NCI-H2029 treated with DMSO at 0.1 percent for 48 hours (cell line): ENCODE results near the gene GABPB1.
"Not testable (repeated sequence)": the region's sequence is repeated elsewhere in the genome, so short reads cannot be mapped to it uniquely, and the experiment has no call there.

Source experiments
- DNase-seq: peaks from one replicate; lab custom pipeline; 2025; lab: John Stamatoyannopoulos, UW

The GABPB1 gene

GRCh38 chr15:50354838-50355618 is at the start of gene GABPB1:
Gene GABPB1 (minus strand): TSS chr15:50355198. CDS start chr15:50309798, 45,400 bp downstream.
- DNase-seq: peak; percentile 46

- not testable (repeated sequence) for DNase-seq
These were observed 36.6 kb upstream of the GABPB1 start for GRCh38 chr15:50391561-50391960.

- DNase-seq: no peak
These were observed 35.7 kb upstream of the GABPB1 start for GRCh38 chr15:50390554-50391264.

DNA sequence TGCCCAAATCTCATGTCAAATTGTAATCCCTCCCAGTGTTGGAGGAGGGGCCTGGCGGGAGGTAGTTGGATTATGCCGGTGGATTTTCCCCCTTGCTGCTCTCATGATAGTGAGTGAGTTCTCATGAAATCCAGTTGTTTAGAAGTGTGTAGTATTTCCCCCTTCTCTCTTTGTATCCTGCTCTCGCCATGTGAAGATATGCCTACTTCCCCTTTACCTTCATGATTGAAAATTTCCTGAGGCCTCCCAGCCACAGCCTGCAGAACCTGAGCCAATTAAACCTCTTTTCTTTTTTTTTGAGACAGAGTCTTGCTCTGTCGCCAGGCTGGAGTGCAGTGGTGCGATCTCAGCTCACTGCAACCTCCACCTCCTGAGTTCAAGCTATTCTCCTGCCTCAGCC is 27.4 kb upstream of the GABPB1 start:
- not testable (repeated sequence) for DNase-seq

GRCh38 chr15:50381438-50381837 is 26.4 kb upstream of the GABPB1 start:
- DNase-seq: no peak

- DNase-seq: no peak
These were observed 25.1 kb upstream of the GABPB1 start for GRCh38 chr15:50380089-50380488.

- DNase-seq: not testable (repeated sequence)
These were observed 24.4 kb upstream of the GABPB1 start for GRCh38 chr15:50379413-50379812.

GRCh38 chr15:50378776-50379175 is 23.8 kb upstream of the GABPB1 start:
- DNase-seq: no peak

DNA sequence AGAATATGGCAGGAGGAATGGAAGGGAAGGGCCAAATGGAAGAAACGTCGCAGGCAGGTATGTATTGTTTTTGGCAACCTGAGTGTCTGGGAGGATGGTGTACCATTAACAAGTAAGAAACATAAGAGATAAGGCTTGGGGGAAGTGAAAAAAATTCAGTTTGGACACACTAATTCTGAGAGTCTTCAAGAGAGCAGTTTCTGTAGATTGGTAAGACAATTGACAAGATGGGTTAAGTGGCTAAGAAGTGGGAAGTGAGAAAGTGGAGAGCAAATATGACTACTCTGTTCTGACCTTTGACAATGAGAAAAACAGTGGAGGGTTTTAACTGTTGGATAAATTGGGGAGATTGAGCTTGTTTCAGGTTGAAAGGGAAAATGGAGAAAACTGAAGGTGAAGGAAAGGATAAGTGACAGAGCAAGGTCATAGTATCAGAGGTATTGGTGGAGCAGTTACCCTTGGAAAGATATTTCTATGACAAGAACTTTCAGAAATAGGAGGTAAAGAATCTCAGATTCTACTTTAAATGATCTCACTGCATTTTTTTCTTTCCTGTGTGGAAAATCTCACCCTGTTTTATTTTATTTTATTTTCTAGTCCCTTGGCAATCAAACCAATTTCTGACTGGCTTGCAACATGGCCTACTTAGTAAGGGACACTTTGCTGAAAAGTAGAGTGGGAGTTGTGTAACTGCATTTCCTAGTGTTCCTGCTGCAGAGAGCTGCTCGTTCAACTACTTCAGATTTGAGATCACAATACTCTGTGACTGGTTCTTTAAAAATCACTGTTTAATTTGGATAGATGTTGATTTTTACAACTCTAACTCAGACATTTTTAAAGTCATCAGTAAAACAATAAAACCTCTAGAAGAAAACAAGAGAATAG is 23.1 kb upstream of the GABPB1 start:
- DNase-seq: no peak

- DNase-seq: not testable (repeated sequence)
These were observed 14.6 kb upstream of the GABPB1 start for GRCh38 chr15:50369564-50369963.

DNA sequence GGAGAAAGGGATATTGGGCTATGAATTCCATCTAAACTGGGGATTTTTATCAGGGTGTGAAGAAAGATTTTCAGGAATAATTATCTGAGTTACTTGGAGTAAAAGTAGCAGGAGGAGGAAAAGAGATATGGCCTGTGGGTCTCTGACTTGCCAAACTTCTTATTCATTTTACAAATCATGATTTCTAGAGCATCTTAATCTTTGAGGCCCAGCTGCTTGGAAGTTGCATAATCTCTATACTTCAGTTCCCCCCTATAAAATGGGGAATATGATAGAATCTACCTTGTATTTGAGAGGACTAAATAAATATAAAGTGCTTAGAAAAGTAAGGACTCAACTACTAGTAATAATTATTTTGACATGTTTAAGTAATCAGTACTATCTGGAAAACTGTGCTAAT is 11.0 kb upstream of the GABPB1 start:
- DNase-seq: no peak

- no peak for DNase-seq
These were observed 10.6 kb upstream of the GABPB1 start for GRCh38 chr15:50365570-50365969.

DNA sequence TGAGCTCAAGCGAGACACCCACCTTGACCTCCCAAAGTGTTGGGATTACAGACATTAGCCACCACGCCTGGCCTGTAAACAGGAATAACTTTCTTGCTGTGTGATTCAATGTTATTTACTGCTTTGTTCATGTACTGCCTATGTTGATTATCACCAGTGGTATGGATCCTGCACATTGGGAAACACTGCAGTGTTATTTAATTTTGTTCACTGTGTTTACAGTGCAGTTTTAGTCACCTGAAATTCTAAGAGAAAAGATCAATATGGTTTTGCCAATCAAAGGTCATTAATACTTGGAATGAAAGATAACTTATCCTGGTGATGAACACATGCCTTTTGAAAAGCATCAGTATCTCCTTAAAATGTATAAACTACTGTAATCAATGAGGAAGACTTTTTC is 8.6 kb upstream of the GABPB1 start:
- DNase-seq: no peak

DNA sequence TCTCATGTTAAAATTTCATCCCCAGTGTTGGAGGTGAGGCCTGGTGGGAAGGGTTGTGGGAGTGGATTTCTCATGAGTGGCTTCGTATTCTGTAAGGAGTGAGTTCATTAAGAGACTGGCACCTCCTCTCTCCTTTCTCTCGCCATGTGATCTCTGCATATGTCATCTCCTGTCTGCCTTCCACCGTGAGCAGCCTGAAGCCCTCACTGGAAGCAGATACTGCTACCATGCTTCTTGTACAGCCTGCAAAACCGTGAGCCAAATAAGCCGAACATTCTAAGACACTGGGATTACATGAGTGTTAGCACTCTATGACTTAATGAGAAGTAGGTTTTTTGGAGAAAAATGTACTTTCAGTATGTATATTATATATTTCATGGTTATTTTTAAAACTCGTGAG is 6.8 kb upstream of the GABPB1 start:
- DNase-seq: no peak

DNA sequence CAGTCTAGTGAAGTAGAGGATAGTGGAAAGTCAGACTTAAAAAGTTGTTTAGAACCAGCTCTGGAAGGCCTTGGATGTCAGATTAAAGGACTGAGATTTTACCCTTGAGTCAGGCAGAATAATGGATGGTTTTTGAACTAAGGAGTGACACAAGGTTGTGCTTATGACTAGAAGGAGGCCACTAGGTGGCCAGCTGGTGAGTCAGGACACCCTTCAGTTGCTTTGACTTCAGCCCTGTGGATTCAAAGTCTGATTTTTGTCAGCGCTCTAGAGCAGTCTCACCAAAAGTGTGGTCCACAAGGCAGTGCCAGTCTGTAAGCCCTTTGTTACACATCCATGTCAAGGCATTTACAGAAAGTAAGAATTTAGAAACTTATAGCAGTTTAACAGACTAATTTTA is 3.8 kb upstream of the GABPB1 start:
- DNase-seq: no peak

DNA sequence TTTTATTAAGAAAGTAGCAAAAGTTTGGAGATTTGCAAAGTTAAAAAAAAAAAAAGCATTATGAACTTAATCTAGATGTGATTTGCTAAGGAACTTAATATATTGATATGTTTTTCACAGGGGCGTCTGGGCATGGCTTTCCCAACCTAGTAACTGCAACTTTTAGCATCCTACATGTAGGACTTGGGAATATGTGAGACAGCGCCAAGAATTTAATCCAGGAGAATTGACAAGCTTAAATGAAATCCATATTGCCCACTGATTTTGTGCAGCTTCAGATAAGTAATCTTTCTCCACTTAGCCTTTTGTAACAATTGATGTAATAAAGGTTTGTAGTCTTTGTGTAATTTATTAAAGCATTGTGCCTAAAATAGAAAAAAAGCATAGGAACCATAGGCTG is 982 bp upstream of the GABPB1 start:
- no peak for DNase-seq

DNA sequence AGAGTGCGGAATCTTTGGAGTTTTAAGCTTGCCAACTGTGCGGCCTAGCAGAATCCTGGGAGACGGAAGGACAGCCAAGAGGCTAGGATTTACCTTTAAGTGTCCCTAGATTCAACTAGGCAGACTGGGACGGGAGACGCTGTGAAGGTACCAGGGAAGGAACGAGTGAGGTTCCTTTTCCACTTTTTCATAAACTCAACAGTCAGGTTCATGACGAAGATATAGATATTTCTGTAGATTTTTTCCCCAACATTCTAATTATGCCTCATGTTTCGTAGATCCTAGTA is 564 bp upstream of the GABPB1 start:
- no peak for DNase-seq

GRCh38 chr15:50353975-50354837 is 792 bp downstream of the GABPB1 start:
- peak; percentile 25 for DNase-seq

DNA sequence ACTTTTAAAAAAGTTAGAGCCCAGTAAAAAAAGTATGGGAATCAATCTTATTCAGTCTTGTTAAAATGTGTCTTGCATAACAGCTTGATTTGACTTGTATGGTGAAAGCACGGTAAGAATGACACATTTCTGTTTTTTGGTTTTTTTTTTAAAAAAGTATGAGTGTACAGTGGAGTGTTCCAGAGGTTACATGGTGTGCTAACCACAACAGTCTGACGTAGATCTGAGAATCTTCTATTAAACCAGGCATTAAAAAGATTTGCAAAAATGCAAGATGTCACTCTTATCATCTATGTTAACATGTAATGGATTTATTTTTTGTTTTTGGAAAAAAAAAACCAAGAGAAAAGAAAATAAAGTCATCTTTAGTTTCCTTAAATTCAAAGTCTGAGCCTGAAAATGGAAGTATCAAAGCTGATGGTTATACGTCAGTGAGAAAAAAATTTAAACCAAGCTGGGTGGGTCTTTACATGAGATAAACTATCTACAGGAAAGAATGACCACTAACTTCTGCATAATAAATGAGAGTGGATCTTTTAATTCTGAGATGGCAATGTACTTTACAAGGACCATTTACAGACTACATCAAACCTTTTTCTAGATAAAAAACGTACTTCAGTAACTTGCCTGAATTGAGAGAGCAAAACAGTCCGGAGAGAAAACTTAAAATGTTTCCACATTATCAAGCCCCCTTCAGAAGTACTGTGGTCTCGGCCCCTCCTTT is 1.6 kb downstream of the GABPB1 start:
- no peak for DNase-seq

DNA sequence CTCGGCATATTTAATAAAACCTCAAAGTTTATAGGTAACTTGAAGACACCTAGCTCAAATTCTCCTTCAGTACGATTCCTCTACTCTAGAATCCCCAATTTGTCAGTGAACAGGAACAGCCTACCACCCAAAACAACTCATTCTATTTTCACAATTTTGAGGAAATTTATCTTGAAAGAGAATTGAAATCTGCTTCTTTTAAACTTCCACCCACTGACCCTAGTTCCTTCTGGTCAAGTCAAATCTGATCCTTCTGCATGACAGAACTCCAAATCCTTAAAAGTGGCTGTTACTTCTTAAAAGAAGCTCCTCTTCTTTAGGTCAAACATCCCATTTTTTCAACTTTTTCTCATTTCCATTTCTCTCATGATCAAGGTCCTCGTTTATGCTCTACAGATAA is 4.4 kb downstream of the GABPB1 start:
- DNase-seq: no peak

DNA sequence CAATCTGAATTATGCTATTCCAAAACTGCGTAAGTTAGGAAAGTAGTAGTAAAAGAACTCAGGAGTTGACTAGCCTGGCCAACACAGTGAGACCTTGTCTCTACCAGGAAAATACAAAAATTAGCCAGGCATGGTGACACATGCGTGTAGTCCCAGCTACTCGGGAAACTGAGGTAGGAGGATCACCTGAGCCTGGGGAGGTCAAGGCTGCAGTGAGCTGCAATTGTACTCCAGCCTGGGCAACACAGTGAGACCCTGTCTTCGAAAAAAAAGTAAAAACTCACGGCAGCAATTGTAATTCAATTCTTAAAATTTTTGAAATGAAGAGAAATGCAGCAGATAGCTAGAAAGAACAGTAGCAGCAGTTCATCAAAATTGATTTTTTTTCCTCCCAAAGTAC is 9.7 kb downstream of the GABPB1 start:
- DNase-seq: no peak
